Osteoblast (primary cell): Measurements from ENCODE around the gene TECR. TPM values are rescaled to one million over a fixed set of nuclear protein-coding genes. Genes with fewer than 3 reads are reported as not detected.

Source experiments
- DNase-seq: peaks from one replicate; pipeline ENCODE4 v3.0.0; 2011; ENCODE audit warnings: low spot score, mixed read lengths; ENCODE audit not compliant: insufficient read length; ENCODE audit errors: missing footprints
- H2AFZ ChIP-seq: 2 replicates; pipeline ENCODE4 v1.6.0; 2011; ENCODE audit warnings: mild to moderate bottlenecking, low read length
- H3K27ac ChIP-seq: 2 replicates; pipeline ENCODE4 v1.5.1; 2011; ENCODE audit warnings: mild to moderate bottlenecking, low read depth, low read length, moderate library complexity
- H3K27me3 ChIP-seq: 2 replicates; pipeline ENCODE4 v1.6.0; 2012; ENCODE audit warnings: mild to moderate bottlenecking, control low read depth, inconsistent platforms, low read length, moderate library complexity; ENCODE audit not compliant: insufficient read depth
- H3K36me3 ChIP-seq: 2 replicates; pipeline ENCODE4 v1.5.1; 2011; ENCODE audit warnings: mild to moderate bottlenecking, low read length, control low read depth, moderate library complexity; ENCODE audit not compliant: insufficient read depth
- H3K4me1 ChIP-seq: 2 replicates; pipeline ENCODE4 v1.5.1; 2011; ENCODE audit warnings: mild to moderate bottlenecking, low read length, control low read depth, moderate library complexity; ENCODE audit not compliant: insufficient read depth
- H3K4me2 ChIP-seq: 2 replicates; pipeline ENCODE4 v1.6.0; 2011; ENCODE audit warnings: mild to moderate bottlenecking, low read length; ENCODE audit not compliant: insufficient read depth
- H3K4me3 ChIP-seq: fragments of 200-600 bp; sonication (generic); 3 replicates; pipeline ENCODE4 v1.5.1; 2012; ENCODE audit warnings: mild to moderate bottlenecking, low read length, inconsistent platforms; ENCODE audit not compliant: insufficient read depth
- H3K79me2 ChIP-seq: 2 replicates; pipeline ENCODE4 v1.6.0; 2012; ENCODE audit warnings: mild to moderate bottlenecking, low read length, control low read depth, inconsistent platforms; ENCODE audit not compliant: insufficient read depth
- H3K9me3 ChIP-seq: 2 replicates; pipeline ENCODE4 v1.5.1; 2011; ENCODE audit warnings: low read depth, low read length, control low read depth
- H4K20me1 ChIP-seq: 2 replicates; pipeline ENCODE4 v1.6.0; 2012; ENCODE audit warnings: mild to moderate bottlenecking, low read length, control low read depth; ENCODE audit not compliant: insufficient read depth
- total RNA-seq: library from RNA; depleted of rRNA; stranded (reverse); fragments of >200 nt; gene quantifications from 2 replicates; pipeline ENCODE4 v1.2.3, GENCODE V29; 2012
- TF ChIP-seq, protein P1 (sequence below): IDR thresholded peaks from 2 replicates; pipeline ENCODE4 v1.5.1; 2011; ENCODE audit warnings: mild to moderate bottlenecking, low read depth, low read length, moderate library complexity; ENCODE audit errors: extremely low read depth

TECR gene
- total RNA-seq, 1 donor, result 41.6 TPM

DNA sequence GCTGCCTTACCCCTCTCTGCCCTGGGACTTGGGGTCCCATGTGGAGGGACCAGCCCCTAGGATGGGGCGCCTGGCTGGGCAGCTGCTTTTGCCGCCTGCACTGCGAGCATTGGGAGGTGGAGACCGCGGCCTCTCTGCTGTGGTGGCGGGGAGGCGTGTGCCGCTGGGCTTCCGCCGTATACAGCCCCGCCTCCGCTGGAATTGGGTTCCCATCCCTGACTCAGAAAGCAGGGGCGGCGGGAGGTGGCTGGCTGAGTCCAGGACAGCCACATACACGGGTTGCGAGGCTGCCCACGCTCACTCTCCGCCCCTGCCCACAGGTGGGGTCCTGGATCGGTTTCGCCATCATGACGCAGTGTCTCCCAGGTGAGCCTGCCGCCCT is 35.9 kb downstream of the TECR start:
- H4K20me1 ChIP-seq, result peaks cover 5% of the 10 kb centered on the region
- no peak overlapping the region for H2AFZ ChIP-seq
- H3K27me3 ChIP-seq, result no peaks in the 10 kb centered on the region
- peaks cover 3% of the 10 kb centered on the region for H3K36me3 ChIP-seq
- H3K4me2 ChIP-seq, result no peak overlapping the region
- peak; percentile 69 for DNase-seq
- TF ChIP-seq, protein P1, sequence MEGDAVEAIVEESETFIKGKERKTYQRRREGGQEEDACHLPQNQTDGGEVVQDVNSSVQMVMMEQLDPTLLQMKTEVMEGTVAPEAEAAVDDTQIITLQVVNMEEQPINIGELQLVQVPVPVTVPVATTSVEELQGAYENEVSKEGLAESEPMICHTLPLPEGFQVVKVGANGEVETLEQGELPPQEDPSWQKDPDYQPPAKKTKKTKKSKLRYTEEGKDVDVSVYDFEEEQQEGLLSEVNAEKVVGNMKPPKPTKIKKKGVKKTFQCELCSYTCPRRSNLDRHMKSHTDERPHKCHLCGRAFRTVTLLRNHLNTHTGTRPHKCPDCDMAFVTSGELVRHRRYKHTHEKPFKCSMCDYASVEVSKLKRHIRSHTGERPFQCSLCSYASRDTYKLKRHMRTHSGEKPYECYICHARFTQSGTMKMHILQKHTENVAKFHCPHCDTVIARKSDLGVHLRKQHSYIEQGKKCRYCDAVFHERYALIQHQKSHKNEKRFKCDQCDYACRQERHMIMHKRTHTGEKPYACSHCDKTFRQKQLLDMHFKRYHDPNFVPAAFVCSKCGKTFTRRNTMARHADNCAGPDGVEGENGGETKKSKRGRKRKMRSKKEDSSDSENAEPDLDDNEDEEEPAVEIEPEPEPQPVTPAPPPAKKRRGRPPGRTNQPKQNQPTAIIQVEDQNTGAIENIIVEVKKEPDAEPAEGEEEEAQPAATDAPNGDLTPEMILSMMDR, result no peak
- H3K4me1 ChIP-seq, result peaks cover 24% of the 10 kb centered on the region
- H3K9me3 ChIP-seq, result no peaks in the 10 kb centered on the region
- no peak overlapping the region for H3K27ac ChIP-seq
- H3K4me3 ChIP-seq, result no peak overlapping the region
- H3K79me2 ChIP-seq, result peaks cover 31% of the 10 kb centered on the region

DNA sequence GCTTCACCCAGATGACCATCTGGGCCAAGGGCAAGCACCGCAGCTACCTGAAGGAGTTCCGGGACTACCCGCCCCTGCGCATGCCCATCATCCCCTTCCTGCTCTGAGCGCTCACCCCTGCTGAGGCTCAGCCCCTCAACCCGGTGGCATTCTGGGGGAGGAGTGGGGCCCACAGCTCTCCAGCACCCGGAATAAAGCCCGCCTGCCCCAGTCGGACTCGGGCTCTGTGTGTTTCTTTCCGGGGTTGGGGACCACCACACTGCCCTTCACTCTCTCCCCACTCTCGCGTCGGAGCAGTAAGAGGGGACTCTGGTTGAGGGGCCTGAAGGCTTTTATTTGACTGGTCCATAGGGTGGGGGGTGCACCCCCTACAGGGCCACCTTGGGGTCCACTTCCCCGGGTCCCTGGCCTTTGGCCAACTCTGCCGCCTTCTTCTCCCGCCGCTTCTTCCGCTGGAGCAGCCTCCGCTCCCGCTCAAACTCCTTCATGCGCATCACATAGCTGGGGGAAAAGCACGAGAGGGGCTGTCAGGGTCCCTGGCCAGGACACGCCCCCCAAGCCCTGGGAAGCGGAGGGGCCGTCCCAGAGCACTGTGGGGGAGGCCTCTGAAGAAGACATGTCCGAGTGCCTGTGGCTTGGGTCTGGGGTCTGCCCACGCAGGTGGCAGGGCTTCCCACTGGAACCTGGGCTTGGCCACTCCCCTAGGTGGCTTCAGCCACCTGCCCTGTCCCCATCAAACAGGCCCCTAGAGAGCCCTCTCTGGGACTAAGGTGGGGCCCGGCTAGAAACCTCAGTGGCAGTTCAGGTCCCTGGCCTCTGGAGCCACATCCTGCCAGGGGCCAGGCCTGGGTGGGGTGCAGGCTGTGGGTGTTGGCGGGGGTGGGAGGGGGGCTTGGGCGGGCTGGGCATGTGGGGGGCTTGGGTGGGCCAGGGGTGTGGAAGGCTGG is 36.6 kb downstream of the TECR start:
- DNase-seq, result no peak
- Histone ChIP-seq H3K4me1 (peaks cover 22% of the 10 kb centered on the region), H3K4me3 (no peak overlapping the region), H3K36me3 (peaks cover 3% of the 10 kb centered on the region), H3K4me2 (no peak overlapping the region), H4K20me1 (peaks cover 5% of the 10 kb centered on the region), H3K27me3 (no peaks in the 10 kb centered on the region), H3K27ac (no peak overlapping the region), H3K9me3 (no peaks in the 10 kb centered on the region), H3K79me2 (peaks cover 31% of the 10 kb centered on the region), H2AFZ (no peak overlapping the region)
- TF ChIP-seq, protein P1, result no peak

- H3K79me2 ChIP-seq, result peaks cover 34% of the 10 kb centered on the region
These were observed 37.3 kb downstream of the TECR start for GRCh38 chr19:14566712-14567077.

DNA sequence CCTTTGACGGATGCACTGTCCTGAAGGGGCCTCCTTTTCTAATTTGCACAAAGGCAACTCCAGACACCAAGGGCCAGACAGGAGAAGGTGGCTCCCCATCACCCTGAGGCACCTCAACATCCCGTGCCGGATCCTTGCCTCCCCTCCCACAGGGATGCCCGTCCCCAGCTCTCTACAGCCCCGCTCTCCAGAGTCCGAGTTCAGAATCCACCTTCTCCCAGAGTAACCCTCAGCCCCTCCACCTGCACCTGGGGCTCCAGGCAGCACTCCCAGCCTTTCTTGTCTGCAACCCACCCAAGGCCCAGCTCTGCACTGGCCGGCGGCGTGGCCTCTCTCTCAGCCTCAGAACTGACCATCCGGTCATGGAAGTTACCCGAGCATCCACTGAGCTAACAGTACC is 37.7 kb downstream of the TECR start:
- DNase-seq, result no peak
- Histone ChIP-seq H4K20me1 (peaks cover 5% of the 10 kb centered on the region), H3K79me2 (peaks cover 36% of the 10 kb centered on the region), H3K4me3 (no peak overlapping the region), H3K4me1 (peaks cover 15% of the 10 kb centered on the region), H3K36me3 (peaks cover 3% of the 10 kb centered on the region), H3K27ac (no peak overlapping the region), H3K27me3 (no peaks in the 10 kb centered on the region), H2AFZ (no peak overlapping the region), H3K4me2 (no peak overlapping the region), H3K9me3 (no peaks in the 10 kb centered on the region)
- TF ChIP-seq, protein P1, result no peak

More at GRCh38 chr19:14566712-14567077, 37.3 kb downstream of the TECR start:
- Histone ChIP-seq H3K4me3 (no peak overlapping the region), H2AFZ (no peak overlapping the region), H3K4me2 (no peak overlapping the region), H3K9me3 (no peaks in the 10 kb centered on the region), H4K20me1 (peaks cover 5% of the 10 kb centered on the region), H3K4me1 (peaks cover 18% of the 10 kb centered on the region), H3K27me3 (no peaks in the 10 kb centered on the region), H3K36me3 (peaks cover 3% of the 10 kb centered on the region), H3K27ac (no peak overlapping the region)
- TF ChIP-seq, protein P1, result no peak
- DNase-seq, result no peak
